Effector CD8-positive, alpha-beta T cell (primary cell): ENCODE results near the gene KIR2DL3.
"Not testable (repeated sequence)": the region's sequence is repeated elsewhere in the genome, so short reads cannot be mapped to it uniquely, and the experiment has no call there.

Source experiments
- DNase-seq: peaks from one replicate; lab custom pipeline; 2025; lab: John Stamatoyannopoulos, UW
- total RNA-seq, 4 experiments: gene quantifications; one replicate each; lab custom pipeline; 2026; lab: John Stamatoyannopoulos, UW

KIR2DL3 gene
- total RNA-seq, result 0 to 0.88 (median 0.73) reads per million in 4 experiments

GRCh38 chr19:54738306-54738705 lies at the start of gene KIR2DL3:
KIR2DL3 (plus strand) TSS chr19:54738513; CDS start chr19:54738546, 33 bp downstream.
- DNase-seq, result not testable (repeated sequence)

GRCh38 chr19:54691582-54692297 lies 46.6 kb upstream of the KIR2DL3 start:
- DNase-seq, result no peak

GRCh38 chr19:54692298-54692615 lies 46.1 kb upstream of the KIR2DL3 start:
- no peak for DNase-seq

- no peak for DNase-seq
Measured at GRCh38 chr19:54694648-54695047, 43.7 kb upstream of the KIR2DL3 start.

- no peak for DNase-seq
Measured at GRCh38 chr19:54696117-54696548, 42.2 kb upstream of the KIR2DL3 start.

- no peak for DNase-seq
Measured at GRCh38 chr19:54696766-54697165, 41.5 kb upstream of the KIR2DL3 start.

GRCh38 chr19:54697716-54698115 lies 40.6 kb upstream of the KIR2DL3 start:
- DNase-seq, result not testable (repeated sequence)

DNA sequence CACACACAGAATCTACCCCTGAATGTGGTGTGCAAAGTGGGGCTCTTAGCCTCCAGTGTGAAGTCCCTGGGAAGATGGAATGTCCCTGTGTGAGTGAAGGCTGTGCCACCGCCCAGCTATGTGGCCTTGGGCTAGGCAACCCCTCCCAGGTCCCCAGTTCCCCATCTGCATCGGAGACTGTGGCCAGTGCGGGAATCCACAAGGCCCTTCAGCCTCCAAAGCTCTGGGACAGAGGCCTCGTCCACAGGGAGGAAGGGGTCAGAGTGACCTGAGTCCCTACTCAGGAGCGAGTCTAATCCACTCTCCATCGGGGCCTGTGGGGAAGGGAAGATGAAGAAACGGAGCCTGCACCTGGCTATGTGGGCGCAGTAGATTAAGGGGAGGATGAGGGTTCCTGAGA lies 33.4 kb upstream of the KIR2DL3 start:
- DNase-seq, result no peak

DNA sequence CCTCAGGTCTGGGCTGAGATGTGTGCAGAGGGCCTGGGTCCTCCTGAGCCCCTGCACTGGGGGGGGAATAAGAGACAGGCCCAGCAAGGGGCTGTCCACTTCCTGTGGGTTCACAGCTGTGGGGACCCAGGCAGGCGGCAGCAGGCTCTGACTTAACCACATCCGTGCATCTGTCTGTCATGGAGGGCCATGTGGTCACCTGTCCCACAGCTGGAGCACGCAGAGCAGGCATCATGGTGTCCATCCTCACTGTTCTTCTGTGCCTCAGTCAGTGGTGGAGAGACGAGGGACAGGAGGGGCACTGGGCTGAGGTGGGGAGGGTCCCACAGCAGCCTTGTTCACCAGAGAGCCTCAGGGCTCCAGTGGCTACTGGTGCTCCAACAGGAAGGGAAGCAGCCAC lies 30.4 kb upstream of the KIR2DL3 start:
- DNase-seq, result no peak

- no peak for DNase-seq
Measured at GRCh38 chr19:54708781-54709180, 29.5 kb upstream of the KIR2DL3 start.

- no peak for DNase-seq
Measured at GRCh38 chr19:54709212-54709948, 28.9 kb upstream of the KIR2DL3 start.

GRCh38 chr19:54709956-54710355 lies 28.4 kb upstream of the KIR2DL3 start:
- DNase-seq, result not testable (repeated sequence)

GRCh38 chr19:54724142-54724541 lies 14.2 kb upstream of the KIR2DL3 start, which contains the start of gene KIR3DL3:
KIR3DL3 (plus strand) TSS chr19:54724442; CDS start chr19:54724497, 55 bp downstream.
- no peak for DNase-seq

DNA sequence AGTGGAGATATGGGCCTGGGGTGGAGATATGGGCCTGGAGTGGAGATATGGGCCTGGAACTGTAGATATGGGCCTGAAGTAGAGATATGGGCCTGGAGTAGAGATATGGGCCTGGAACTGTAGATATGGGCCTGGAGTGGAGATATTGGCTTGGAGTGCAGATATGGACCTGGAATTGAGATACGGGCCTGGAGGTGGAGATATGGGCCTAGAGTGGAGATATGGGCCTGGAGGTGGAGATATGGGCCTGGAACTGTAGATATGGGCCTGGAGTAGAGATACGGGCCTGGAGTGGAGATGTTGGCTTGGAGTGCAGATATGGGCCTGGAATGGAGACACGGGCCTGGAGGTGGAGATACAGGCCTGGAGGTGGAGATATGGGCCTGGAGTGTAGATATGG lies 13.7 kb upstream of the KIR2DL3 start:
- DNase-seq, result no peak

DNA sequence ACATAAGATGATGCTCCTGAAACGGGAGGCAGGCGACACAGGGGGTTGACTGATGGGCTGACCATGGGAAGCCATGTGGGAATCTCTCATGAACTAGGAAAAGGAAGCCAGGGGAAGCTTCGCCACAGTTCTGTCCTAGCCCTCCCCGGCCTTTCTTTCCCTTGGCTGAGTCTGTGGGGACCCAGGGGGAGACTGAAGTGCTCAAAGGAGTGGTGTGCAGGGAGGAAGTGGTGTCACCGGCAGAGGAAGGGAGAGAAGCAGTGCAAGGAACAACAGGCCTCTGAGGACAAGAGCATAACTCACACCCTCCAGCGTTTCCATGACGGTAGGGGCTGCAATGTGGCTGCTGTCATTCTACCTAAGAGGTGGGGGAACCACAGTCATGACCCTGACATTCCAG lies 13.0 kb upstream of the KIR2DL3 start:
- no peak for DNase-seq

- no peak for DNase-seq
Measured at GRCh38 chr19:54727562-54727961, 10.8 kb upstream of the KIR2DL3 start.

- DNase-seq, result no peak
Measured at GRCh38 chr19:54728167-54728566, 10.1 kb upstream of the KIR2DL3 start.

- no peak for DNase-seq
Measured at GRCh38 chr19:54729416-54730188, 8.7 kb upstream of the KIR2DL3 start.

- DNase-seq, result no peak
Measured at GRCh38 chr19:54731191-54731590, 7.1 kb upstream of the KIR2DL3 start.

DNA sequence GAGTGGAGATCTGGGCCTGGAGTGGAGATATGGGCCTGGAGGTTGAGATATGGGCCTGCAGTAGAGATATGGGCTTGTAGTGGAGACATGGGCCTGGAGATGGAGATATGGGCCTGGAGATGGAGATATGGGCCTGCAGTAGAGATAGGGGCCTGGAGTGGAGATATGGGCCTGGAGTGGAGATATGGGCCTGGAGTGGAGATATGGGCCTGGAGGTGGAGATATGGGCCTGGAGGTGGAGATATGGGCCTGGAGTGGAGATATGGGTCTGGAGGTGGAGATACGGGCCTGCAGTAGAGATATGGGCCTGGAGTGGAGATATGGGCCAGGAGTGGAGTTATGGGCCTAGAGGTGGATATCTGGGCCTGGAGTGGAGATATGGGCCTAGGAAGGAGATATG lies 402 bp downstream of the KIR2DL3 start:
- DNase-seq, result no peak

GRCh38 chr19:54739587-54740497 lies 1.5 kb downstream of the KIR2DL3 start:
- DNase-seq, result no peak
